ENCODE measurements around the gene IDH3A.

The IDH3A gene

DNA sequence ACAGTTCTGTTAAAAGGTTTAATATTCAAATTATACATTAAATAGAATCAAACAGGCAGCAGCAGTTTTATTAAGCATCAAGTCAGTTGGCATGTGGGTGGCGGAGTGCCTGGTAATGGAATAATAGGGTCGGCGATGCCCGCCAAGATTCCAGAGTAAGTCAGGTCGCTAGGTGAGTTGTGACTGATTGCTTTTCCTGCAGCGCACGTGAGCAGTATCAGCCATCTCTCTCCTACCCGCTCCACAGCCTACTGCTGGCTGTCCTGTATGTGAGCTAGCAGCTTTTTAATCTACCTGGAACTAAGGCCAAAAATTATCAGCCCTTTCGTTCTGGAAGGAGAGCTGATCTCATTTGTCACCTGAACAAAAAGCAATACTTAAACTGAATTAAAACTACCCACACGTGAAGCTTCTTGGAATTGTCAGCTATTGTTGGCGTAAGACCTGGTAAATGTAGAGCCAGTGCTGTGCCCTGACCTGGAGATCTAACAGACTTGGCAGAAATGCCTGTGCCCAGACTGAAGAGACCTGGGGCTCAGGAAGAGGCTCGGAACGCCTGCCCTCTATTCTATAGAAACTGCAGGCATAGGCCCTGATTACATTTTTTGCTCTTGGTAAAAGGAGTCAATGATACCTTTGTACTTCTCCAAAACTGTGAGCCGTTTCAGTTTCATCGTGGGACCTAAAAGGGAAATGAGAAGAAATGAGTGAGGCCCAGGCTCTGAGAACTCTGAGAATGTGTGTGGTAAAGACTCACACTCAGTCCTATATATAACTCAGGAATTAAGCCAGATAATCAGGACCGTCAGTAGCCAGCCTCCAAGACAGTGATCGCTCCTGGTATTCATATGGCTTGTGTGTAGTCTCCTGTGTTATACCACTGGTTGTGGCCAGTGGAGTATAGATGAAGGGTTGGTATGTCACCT, 21.9 kb downstream of the IDH3A start:
- DNase-seq = no peak

DNA sequence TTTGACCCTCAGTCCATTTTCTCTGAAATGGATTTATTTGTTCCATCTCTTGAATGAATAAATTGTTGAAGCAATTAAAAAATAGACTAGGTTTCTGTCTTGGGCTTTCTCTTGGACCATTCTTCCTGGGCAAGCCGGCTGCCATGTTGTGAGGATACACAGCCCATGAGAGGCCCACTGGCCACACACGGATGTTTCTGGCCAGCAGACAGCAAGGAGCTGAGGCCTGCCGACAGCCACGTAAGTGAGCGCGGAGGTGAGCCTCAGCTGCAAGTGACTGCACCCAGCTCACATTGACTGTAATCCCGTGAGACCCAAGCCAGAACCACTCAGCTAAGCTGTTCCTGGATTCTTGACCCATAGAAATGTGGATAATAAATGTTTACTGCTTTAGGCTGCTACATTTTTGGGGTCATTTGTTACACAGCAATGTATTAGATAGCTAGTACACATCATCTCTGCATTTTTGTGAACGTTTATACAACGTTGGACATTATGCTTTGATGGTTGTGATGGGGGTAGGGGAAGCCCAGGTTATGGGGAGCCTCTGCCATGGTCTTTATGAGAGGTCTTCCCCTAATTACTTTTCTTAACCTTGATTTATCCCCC, 22.8 kb downstream of the IDH3A start:
- no peak for DNase-seq

- DNase-seq = no peak
These were observed 25.2 kb downstream of the IDH3A start for GRCh38 chr15:78174401-78174800.

GRCh38 chr15:78175330-78175729, 26.2 kb downstream of the IDH3A start:
- DNase-seq = no peak

DNA sequence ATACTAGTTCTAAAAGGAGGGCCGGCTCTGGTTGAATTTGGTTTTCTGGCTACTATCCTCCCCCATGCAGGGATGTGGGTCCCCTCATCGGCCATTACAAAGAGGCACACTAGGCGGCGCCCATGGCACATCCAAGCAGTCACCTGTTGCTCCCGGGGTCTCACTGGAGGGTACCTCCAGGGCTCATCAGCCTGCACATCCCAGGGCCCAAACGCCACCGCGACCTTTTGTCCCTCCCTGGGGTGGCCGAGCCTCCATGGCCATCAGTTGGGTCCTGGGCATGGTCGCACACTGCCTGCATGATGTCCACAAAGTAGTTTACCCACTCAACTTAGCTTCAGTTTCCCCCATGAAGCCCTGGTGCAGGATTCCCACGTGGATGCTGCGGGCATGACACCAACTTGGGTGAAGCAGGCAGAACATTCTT, 28.3 kb downstream of the IDH3A start:
- peak; percentile 43 for DNase-seq

GRCh38 chr15:78178064-78178463, 28.9 kb downstream of the IDH3A start:
- no peak for DNase-seq

DNA sequence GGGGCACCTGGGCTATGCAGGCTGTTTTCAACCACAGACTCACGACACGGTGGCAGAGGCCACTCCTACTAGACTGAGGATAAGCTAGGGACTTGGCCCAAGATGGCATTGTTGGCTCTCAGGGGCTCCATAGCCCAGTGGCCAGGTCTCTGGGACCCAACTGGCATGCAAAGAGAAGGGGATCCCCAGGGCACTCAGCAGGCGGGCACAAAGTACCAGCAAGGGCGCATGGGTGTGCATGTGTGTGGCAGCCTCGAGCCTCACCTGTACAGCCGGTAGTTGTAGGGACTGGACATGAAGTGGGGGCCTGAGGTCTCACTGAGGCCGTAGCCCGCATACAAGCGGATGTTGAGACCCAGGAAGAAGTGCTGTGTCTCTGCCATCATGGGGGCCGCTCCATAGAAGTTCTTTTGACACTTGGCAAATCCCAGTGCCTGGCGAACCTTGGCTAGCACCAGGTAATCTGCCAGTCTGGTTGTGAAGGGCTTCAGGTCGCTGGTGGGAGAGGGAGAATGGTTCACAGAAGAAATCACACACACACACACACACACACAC, 30.2 kb downstream of the IDH3A start:
- no peak for DNase-seq

DNA sequence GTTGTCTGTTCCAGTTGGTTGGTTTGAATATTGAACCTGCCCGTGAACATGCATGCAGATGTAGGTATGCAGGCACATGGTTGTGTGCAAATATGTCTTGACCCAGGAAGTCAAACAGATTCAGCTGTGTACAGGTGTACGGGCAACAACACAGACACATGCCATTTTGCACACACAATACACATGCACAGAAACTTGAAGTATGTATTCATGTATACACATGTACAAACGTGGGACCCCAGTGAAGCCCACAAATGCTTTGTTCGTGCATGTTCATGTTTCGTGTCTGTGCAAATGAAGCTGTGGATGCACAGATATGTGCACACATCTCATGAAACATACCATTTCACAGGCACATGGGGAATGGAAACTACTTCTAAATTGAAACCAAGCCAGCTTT, 30.7 kb downstream of the IDH3A start:
- DNase-seq = no peak

DNA sequence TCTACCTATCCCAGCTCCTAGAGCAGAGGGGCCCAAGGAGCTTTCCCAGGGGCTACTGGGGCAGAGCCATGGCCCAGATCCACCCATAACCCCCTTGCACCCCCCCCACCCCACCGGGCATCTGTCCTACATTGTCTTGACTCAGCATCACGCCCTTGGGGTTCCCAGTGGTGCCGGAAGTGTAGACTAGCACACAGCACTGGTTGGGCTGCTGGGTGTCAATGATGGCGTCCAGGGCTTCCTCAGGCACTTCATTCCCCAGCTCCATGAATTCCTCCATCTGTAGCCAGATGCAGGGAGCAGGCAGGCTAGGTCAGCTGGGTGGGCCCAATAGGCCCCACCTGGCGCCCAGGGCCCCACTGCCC, 33.2 kb downstream of the IDH3A start:
- DNase-seq = no peak

DNA sequence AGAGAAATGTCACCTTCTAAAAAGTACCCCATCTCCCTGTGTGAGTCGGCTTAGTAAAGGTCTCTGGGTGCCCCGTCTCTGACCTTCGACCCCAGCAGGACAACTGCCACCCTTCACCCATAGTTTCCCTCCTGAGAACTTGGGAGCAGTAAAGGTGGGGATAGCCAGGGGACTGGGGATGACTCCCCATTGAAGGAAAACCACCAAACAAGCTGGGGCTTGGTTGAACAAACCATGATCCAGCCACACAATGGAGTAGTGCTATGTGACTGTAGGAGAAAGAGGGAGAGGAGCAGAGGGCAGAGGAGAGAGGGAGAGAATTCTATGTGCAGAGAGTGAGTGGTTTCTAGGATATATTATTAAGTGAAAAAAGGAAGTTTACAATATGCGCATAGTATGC, 33.7 kb downstream of the IDH3A start:
- DNase-seq = no peak

DNA sequence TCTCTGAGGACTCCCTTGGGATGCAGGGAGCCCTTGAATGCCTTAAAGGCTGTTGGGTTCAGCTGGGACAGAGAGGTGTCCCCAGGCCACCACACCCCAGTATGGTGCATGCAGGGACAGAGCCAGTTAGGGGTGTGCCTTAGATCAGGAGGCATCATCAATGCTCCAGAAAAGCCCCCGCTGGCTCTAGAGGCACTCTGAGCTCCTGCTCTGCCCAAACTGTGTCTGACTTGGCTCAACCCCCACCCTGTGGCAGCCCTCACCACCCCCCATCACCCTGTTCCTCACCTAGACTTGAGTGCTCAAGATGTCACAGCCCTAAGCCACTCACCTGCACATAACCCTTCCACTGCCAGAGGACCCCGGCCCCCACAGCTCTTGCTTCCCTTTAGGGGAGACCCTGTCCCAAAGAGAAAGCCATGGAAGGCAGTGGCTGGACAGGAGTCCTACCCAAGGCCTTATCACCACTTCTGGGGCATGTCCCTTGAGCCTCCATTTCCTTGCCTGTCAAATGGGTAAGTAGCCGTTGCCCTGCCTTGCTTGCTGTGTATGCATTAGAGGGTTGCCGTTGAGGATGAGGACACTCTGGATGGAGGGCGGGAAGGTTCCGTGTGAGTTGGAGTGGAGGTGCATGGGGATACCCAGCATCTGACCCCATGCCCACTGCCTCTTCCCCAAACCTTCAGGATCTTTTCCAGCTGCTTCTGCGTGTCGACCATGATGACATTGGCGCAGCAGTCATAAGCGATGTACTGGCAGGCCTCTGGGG, 43.8 kb downstream of the IDH3A start:
- DNase-seq = no peak

- no peak for DNase-seq
These were observed 44.8 kb downstream of the IDH3A start for GRCh38 chr15:78193731-78194567.

GRCh38 chr15:78194568-78194925, 45.4 kb downstream of the IDH3A start:
- no peak for DNase-seq

DNA sequence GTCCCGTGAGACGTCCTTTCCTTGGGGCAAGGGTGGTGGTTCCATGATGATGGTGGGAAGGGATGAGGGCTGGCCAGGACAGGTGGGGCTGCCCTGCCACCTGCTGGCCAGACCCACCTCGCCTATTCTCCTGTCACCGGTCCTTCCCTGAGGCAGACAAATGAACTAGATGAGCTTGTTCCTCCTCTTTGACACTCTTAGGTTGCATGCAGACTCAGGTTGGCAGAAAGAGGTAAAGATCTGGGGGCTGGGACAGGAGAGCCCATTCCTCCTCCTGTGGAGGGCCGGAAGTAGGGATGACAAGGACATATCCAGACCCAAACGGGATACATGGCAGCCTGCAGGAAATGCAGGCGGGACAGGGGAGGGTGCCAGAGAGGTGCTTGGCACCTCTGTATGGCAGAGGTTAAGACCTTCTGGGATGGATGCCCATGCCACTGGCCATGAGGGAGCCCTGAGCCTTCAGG, 46.6 kb downstream of the IDH3A start:
- peak; percentile 45 for DNase-seq

GRCh38 chr15:78197632-78198031, 48.5 kb downstream of the IDH3A start:
- DNase-seq = no peak

DNA sequence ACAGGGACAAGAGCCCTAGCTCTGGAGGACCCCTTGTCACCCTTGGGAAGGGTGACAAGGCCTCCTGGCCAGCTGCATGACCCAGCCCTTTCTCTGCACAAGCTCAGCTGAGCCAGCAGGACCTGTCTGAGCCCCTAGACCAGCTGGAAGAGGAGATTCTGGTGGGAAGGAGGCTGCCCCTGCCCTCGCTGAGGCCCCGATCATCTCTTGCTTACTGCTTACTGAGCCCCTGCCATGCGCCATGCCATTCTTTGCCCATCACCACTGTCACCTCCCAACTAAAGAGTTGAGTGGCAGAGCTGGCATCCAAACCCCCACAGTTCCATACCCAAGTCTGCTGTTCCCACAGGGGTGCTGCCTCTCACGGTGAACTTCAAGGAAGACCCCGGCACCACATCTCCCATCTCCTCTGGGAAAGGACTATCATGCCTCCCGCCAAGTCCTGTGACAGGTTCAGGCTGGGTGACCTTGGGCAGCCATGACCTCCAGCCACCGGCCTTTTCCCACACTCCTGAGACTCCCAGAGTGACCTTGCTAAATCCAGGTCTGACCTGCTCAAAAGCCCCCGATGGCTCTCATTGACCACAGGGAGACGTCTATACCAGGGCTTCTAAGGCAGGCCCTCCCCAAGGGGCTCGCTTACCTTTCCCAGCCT, 51.2 kb downstream of the IDH3A start:
- no peak for DNase-seq

DNA sequence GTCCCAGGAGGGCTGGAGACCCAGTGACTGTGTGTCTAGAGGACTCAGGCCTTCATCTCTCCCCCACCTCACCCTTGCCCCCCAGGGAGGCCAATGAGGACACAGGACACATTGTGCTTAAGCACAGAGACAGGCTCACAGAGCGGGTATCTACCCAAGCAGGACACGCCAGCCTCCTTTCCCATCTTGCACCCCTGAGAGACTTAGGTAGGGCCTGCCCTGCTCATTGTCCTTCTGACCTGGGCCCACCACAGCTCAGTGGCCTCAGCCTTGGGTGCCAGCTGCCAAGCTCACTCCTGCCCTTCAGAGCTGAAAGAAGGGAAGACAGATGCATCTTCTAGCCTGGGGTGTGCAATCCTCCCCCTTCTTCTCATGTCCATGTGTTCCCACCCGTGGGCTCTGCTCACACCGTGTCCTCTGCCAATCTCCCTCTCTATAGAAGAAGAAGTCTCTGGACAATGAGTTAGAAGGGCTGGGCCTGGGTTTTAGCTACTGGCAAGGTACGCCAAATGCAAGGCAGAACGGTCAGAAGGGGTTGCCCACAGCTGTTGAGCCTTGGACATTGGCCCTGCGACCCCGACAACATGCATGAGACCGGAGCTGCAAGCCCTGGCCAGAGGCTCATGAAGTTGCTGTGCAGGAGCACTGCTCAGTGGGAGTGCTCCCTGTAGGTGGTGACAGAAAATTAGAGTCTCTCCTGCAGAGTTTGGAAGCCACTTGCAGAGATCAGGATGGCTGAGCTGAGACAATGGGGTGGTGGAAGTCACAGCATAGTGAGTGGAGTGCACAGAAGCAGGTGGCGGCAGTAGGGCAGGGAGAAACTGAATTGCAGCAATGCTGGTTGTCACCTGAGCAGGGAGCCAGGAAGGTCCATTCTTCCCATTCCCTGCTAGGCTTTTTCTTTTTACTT, 52.4 kb downstream of the IDH3A start:
- DNase-seq = no peak

GRCh38 chr15:78203346-78204225, 54.4 kb downstream of the IDH3A start:
- DNase-seq = no peak

Measured in retina (tissue), 1 donor.